Right atrium auricular region (tissue), 2 donors: ENCODE measurements around the gene GRIK4. TPM values are rescaled to one million over a fixed set of nuclear protein-coding genes. Genes with fewer than 3 reads are reported as not detected.

Experiments used
- DNase-seq: peaks from one replicate; pipeline ENCODE4 v3.0.0-alpha.2; 2019; ENCODE audit warnings: low spot score
- H3K27ac ChIP-seq, 2 donors: fragments of 200-600 bp; sonication (generic); 1 replicate in 1 of 2; 2 replicates in 1 of 2; pipeline ENCODE4 v1.5.1; 2016 to 2019
- H3K27me3 ChIP-seq, 2 donors: fragments of 200-600 bp; sonication (generic); one replicate each; pipeline versions ENCODE4 v1.5.1 to v1.6.0; 2017 to 2019
- H3K36me3 ChIP-seq: fragments of 200-600 bp; sonication (generic); one replicate; pipeline ENCODE4 v1.5.1; 2016
- H3K4me1 ChIP-seq, 2 donors: fragments of 200-600 bp; sonication (generic); one replicate each; pipeline versions ENCODE4 v1.5.1 to v1.6.0; 2017 to 2019
- H3K4me3 ChIP-seq, 2 donors: fragments of 200-600 bp; sonication (generic); 1 replicate in 1 of 2; 2 replicates in 1 of 2; pipeline ENCODE4 v1.5.1; 2017 to 2019; ENCODE audit warnings: mild to moderate bottlenecking in 1 of 2, moderate library complexity in 1 of 2
- H3K9me3 ChIP-seq, 2 donors: fragments of 200-600 bp; sonication (generic); one replicate each; pipeline ENCODE4 v1.5.1; 2019
- CTCF ChIP-seq, 2 donors: fragments of 200-600 bp; sonication (generic); IDR thresholded peaks; one replicate each; pipeline ENCODE4 v1.5.1; 2019; ENCODE audit warnings: antibody characterized with exemption in 2 of 2
- total RNA-seq, 2 donors: library from RNA; depleted of rRNA; stranded (reverse); fragments of >200 nt; gene quantifications; one replicate each; pipeline ENCODE4 v1.1.0, GENCODE V29; 2016

Gene GRIK4
- total RNA-seq, 2 donors from 2014 or later: 0.04 to 0.30 TPM

GRCh38 chr11:120536797-120537169 is 25.2 kb downstream of the GRIK4 start:
- TF ChIP-seq CTCF (IDR thresholded peaks at IDR 0.05): no peak
- peaks cover 0 to 27% of the 10 kb centered on the region in 2 donors for H3K4me1 ChIP-seq
- no peak overlapping the region for H3K27ac ChIP-seq
- no peaks in the 10 kb centered on the region for H3K36me3 ChIP-seq
- peaks cover 0 to 2% of the 10 kb centered on the region in 2 donors for H3K9me3 ChIP-seq
- no peak overlapping the region for H3K4me3 ChIP-seq
- no peaks in the 10 kb centered on the region for H3K27me3 ChIP-seq
- no peak for DNase-seq

GRCh38 chr11:120537996-120538395 is 26.4 kb downstream of the GRIK4 start:
- no peak for TF ChIP-seq CTCF (IDR thresholded peaks at IDR 0.05)
- Histone ChIP-seq H3K27ac (no peak overlapping the region), H3K27me3 (no peaks in the 10 kb centered on the region), H3K9me3 (peaks cover 0 to 8% of the 10 kb centered on the region in 2 donors), H3K4me1 (peaks cover 0 to 16% of the 10 kb centered on the region in 2 donors), H3K36me3 (no peaks in the 10 kb centered on the region), H3K4me3 (no peak overlapping the region)
- no peak for DNase-seq

GRCh38 chr11:120538707-120539106 is 27.2 kb downstream of the GRIK4 start:
- peaks cover 0 to 16% of the 10 kb centered on the region in 2 donors for H3K4me1 ChIP-seq
- no peak overlapping the region for H3K4me3 ChIP-seq
- no peaks in the 10 kb centered on the region for H3K27me3 ChIP-seq
- peak overlapping the region; percentile 18 to 40 for H3K27ac ChIP-seq
- no peak for DNase-seq
- peaks cover 0 to 8% of the 10 kb centered on the region in 2 donors for H3K9me3 ChIP-seq
- no peak for TF ChIP-seq CTCF (IDR thresholded peaks at IDR 0.05)
- no peaks in the 10 kb centered on the region for H3K36me3 ChIP-seq

- peak overlapping the region in 1 of 2 donors; percentile 18 for H3K27ac ChIP-seq
- H3K27me3 ChIP-seq: no peaks in the 10 kb centered on the region
- H3K4me3 ChIP-seq: no peak overlapping the region
- peaks cover 0 to 8% of the 10 kb centered on the region in 2 donors for H3K9me3 ChIP-seq
- TF ChIP-seq CTCF (IDR thresholded peaks at IDR 0.05): no peak
- peaks cover 0 to 16% of the 10 kb centered on the region in 2 donors for H3K4me1 ChIP-seq
- no peak for DNase-seq
- no peaks in the 10 kb centered on the region for H3K36me3 ChIP-seq
Measured at GRCh38 chr11:120539667-120540369, 28.3 kb downstream of the GRIK4 start.

GRCh38 chr11:120540744-120541465 is 29.4 kb downstream of the GRIK4 start:
- Histone ChIP-seq H3K4me3 (no peak overlapping the region), H3K27ac (no peak overlapping the region), H3K4me1 (peaks cover 0 to 19% of the 10 kb centered on the region in 2 donors), H3K9me3 (peaks cover 0 to 8% of the 10 kb centered on the region in 2 donors), H3K27me3 (no peaks in the 10 kb centered on the region), H3K36me3 (no peaks in the 10 kb centered on the region)
- no peak for TF ChIP-seq CTCF (IDR thresholded peaks at IDR 0.05)
- no peak for DNase-seq
